CD4-positive, alpha-beta T cell treated with Interleukin-10 for 1 hour (primary cell): ENCODE results near the gene MACC1.
A peak's percentile ranks its signal among the peaks of the same experiment; 100 is the strongest.
"Not testable (repeated sequence)": the region's sequence is repeated elsewhere in the genome, so short reads cannot be mapped to it uniquely, and the experiment has no call there.

Source experiments
- DNase-seq: peaks from one replicate; pipeline ENCODE4 v3.0.0-alpha.2; 2020

MACC1 gene

DNA sequence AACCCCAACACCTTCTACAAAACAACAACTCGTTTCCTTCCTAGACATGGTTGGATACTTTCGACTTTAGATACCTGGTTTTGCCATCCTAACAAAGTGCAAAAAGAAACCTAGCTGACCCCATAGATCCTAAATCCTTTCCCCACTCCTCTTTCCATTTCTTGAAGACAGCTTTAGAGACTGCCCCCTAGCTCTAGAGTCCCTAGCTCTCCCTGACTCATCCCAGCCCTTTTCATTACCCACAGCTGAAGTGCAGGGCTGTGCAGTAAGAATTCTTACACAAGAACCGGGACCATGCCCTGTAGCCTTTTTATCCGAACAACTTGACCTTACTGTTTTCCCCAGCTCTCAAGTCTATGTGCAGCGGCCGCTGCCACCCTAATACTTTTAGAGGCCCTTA is 93.1 kb downstream of the MACC1 start:
- not testable (repeated sequence) for DNase-seq

DNA sequence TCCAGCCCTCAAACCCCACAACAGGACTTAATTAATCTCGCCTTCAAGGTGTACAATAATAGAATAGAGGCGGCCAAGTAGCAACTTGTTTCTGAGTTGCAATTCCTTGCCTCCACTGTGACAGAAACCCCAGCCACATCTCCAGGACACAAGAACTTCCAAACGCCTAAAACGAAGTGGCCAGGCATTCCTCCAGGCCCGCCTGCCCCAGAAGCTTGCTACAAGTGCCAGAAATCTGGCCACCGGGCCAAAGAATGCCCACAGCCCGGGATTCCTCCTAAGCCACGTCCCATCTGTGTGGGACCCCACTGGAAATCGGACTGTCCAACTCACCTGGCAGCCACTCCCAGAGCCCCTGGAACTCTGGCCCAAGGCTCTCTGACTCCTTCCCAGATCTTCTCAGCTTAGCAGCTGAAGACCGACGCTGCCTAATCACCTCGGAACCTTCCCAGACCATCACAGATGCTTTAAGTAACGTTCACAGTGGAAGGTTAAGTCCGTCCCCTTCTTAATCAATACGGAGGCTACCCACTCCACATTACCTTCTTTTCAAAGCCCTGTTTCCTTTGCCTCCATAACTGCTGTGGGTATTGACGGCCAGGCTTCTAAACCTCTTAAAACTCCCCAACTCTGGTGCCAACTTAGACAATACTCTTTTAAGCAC is 94.4 kb downstream of the MACC1 start:
- DNase-seq = not testable (repeated sequence)

DNA sequence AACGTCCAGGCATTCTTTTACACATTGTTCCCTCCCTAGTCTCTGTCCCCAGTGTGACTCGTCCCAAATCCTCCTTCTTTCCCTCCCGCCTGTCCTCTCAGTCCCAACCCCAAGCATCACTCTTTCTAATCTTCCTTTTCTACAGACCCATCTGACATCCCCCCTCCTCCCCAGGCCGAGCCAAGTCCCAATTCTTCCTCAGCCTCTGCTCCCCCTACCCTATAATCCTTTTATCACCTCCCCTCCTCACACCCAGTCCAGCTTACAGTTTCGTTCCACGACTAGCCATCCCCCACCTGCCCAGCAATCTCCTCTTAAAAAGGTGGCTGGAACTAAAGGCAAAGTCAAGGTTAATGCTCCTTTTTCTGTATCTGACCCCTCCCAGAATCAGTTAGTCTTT is 95.1 kb downstream of the MACC1 start:
- DNase-seq = no peak

DNA sequence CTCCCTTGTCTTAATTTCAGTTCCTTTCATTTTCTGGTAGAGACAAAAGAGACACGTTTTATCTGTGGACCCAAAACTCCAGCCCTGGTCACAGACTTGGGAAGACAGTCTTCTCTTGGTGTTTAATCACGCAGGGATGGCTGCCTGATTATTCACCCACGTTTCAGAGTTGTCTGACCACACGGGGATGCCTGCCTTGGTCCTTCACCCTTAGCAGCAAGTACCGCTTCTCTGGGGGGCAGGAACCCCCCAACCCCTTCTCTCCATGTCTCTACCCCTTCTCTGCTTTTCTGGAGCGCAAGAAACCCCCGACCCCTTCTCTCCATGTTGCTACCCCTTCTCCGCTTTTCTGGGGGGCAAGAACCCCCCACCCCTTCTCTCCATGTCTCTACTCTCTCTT is 95.8 kb downstream of the MACC1 start:
- DNase-seq = no peak

DNA sequence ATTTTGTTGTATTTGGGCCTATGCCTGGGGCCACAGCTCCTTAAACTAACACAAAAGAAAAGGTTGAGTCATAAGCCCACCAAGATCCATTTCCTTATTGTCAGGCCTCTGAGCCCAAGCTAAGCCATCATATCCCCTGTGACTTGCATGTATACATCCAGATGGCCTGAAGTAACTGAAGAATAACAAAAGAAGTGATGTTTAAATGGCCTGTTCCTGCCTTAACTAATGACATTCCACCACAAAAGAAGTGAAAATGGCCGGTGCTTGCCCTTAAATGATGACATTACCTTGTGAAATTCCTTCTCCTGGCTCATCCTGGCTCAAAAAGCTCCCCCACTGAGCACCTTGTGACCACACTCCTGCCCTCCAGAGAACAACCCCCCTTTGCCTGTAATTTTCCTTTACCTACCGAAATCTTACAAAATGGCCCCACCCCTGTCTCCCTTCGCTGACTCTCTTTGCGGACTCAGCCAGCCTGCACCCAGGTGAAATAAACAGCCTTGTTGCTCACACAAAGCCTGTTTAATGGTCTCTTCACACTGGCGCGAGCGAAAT is 96.5 kb downstream of the MACC1 start:
- DNase-seq = not testable (repeated sequence)

DNA sequence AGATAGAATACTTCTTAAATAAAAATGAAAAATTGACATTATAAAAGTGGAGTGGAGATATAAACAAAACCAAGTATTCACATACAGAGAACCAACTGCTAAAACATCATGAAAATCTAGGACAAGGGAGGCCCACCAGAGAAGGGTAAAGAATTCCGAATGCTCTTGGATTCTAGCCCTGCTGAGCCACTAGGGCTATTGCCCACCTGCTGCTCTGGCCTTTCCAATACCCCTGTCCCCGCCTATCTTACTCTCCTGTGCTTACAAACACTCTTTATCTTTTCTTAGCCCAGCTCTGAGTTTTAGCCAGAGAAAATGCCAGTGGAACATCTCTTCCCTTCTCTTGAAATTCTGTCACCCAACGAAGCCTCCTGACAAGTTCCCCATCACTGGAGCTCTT is 100.3 kb downstream of the MACC1 start:
- no peak for DNase-seq

DNA sequence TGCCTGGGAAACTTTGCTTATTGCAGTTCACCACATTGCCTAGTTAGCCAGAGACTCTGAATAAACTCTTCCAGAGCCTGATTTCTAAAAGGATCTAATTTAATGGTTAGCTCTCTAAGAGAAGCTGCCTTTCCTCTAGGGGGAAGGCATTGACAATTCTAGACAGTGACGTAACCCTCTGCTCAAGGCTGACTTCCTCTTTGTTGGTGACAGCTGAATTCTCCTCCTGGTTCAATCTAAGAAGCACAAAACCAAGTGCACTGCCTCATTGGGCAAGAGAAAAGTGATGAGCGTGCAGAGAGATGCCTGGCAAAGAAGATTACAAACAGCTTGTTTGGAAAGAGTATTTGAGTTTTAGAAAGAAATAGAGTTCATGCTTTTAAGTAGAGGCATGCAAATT is 102.7 kb downstream of the MACC1 start:
- peak; percentile 13 for DNase-seq

DNA sequence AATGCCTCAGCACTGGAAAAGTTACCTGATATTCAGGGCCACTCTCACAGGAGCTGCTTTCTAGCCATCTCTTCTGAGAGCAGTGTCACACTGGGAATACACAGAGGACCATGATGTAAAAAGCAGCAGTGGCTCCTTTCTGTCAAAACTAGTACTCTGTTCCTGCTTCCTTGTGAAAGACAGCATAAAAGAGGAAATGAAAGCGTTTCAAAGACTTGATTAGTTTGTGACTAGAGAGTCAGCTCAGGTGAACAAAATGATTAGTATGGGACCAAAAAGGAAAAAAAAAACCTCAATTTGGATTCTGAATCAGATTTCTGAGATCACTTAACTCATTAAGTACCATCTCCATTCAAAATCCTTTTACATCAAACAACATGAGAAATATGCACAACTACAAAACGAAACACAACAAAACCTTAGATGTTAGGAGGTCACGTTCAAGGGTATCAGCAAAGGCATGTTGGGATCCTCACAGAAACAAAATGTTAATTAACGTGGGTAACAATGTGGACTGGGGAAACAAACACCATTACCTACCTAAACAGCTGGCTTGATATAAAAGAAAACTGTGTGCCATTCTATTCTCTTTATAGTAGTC is 103.7 kb downstream of the MACC1 start:
- DNase-seq = peak; percentile 1

DNA sequence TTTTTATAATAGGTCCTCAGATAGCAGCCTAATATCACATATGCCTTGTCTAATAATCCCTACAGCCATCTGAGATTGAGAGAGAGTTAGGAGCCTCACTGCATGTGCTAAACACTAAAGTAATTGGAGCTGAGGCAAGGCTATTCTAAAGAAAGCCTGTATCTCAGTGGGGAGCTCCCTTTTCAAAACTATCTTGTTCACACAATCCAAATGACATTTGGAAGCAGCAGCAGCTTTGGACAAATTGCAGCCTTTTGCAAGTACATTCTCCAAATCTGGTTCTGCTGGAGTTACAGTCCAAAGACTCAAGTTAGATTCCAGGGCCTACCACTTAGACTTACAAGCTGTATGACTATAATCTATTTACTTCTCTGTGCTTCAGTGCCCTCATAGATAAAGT is 104.5 kb downstream of the MACC1 start:
- no peak for DNase-seq

DNA sequence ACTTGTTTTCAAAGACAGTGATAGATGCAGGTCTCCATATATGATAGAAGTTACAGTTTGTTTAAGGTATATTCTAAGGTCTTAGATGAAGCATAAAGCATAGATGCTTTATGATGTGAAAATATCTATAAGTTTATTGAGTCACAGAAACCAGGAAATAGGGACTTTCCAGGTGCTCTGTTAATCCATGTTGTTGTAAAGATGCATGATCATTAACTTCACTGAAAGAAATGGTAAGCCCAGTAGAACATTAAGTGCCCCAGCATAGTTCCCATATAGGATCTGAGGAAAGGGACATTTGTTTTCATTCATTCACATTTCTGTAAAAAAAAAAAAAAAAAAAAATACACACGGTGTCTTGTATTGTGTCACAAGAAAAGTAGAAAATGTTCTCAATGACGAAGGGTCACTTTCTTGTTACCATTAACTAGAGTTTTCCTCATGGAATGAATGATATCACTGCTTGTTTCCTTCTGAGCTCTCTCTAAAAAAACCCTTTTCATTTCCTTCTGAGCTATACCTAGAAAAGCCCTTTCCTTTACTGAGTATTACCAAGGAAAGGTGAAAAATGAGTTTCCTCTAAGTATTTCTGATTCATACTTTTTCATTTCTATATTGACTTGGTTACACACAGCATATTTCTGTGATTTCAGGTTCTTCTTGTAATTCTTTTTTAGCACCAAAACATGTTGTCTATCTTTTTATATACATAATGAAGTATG is 105.2 kb downstream of the MACC1 start:
- DNase-seq = no peak

DNA sequence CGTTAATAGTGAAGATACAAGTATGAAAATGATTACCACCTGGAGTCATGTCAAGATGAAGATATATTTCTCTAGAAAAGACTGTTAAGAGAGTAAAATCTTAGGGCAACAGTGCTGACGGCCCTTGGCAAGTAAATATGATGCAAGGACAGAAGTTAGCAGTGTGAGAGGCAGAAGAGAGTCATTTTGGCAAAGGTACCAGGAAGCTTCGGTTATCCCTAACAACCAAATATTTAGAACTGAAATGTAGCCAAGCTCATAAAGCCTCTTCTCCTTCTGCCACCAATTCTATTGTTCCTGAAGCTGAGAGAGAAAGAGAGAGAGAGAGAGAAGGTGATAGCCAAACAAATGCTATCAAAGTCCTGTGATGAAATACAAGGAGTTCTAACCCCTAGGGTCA is 109.6 kb downstream of the MACC1 start:
- DNase-seq = no peak

DNA sequence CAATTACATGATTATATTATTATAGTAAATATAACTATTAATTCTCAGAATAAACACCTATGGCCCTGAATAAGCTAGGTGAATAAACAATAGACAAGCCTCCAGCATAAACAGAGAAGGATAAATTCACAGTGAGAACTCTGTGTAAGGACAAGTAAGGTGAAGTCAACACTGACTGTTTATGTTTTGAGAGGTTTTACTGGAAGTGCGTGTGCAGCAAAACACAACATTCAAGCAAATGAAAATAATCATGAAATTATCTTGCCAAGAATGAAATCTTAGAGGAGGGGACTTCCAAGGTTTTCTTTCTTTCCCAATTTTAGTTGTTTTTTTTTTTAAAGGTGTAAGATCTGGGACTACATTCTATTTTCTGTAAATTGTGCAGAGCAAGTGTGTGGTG is 112.5 kb downstream of the MACC1 start:
- no peak for DNase-seq

DNA sequence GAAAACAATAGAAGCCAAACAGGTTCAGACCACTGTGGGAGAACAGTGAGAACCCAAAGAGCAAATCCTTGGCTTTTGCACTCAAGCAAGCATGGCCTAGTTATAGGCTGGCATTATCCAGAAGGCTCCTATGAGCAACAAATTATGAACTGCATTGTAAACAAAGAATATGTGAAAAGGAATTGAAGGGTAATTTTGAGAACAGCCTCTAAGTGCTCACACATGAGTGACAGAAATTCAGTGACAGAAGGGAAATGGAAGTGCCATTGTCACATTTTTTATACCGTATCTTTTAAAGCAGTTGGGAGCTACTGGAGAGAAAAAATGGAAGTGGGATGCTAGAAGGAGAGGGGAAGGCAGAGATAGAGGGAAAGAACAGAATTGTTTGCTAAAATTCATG is 114.2 kb downstream of the MACC1 start:
- DNase-seq = no peak

DNA sequence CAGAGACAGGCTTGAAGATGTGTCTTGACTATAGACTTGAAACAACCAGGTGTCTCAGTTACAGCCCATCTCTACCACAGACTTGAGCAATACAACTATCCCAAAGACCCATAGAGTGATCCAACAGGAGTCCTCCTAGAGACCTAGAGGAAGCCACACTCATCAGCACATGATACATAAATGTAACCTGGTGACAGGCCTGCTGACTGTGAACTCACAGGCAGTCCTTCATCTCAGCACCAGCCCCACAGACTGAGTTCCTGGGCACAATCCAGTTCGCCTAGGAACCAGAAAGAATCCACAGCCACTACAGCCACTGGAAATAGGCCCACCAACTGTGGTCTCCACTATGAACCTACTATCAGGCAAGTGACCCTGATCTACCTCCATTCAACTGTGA is 121.3 kb downstream of the MACC1 start:
- no peak for DNase-seq

DNA sequence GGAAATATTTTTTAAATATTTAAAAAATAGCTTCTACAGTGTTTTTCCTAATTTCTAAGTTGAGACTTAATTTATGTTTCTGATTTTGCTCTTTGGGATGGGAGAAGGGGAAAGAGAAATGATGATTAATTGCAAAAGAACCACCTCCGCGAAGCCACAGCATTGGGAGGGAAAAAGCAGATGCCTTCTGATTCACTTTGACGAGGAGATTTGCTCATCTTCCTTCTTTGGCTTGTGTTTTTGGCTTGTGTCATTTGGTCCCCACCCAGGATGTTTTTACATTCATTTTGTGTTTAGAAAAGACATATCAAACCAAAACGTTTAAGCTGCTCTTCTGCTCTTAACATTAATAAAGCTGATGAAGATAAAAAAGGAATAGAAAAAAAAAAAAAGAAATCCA is 121.7 kb downstream of the MACC1 start:
- no peak for DNase-seq

DNA sequence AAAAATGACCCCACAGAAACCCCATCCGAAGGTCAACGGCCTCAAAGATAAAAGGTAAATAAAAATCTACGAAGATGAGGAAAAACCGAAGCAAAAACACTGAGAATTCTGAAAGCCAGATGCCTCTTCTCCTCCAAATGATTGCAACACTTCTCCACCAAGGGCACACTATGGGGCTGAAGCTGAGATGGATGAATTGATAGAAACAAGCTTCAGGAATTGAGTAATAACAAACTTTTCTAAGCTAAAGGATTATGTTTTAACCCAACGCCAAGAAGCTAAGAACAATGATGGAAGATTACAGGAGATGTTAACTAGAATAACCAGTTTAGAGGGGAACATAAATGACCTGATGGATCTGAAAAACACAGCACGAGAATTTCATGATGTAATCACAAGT is 127.8 kb downstream of the MACC1 start:
- DNase-seq = no peak

DNA sequence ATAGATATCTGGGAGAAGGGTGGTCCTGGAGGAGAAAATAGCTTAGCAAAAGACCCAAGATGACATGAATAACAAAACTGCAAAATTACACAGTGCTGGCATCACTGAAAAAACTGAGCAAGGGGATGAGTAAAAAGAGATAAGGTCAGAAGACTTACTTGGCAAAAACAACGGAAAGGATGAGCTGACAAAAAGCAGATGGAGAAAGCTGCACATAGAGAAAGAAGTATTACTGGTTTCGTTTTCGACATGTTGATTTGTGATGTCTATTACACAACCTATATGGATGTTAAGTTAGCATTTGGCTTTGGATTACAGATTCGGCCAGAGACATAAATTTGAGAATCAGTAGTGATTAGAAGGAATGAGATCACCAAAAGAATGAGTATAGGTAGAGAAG is 132.1 kb downstream of the MACC1 start:
- DNase-seq = no peak
